ENCODE results near the gene TMSB10. TPM values are rescaled to one million over a fixed set of nuclear protein-coding genes. Genes with fewer than 3 reads are reported as not detected.

Gene TMSB10
- total and polyA plus RNA-seq, 2 of the 13 experiments (the other 11 are each of a cell fraction or from before 2014, with no cell fraction given): 665 to 708 TPM

DNA sequence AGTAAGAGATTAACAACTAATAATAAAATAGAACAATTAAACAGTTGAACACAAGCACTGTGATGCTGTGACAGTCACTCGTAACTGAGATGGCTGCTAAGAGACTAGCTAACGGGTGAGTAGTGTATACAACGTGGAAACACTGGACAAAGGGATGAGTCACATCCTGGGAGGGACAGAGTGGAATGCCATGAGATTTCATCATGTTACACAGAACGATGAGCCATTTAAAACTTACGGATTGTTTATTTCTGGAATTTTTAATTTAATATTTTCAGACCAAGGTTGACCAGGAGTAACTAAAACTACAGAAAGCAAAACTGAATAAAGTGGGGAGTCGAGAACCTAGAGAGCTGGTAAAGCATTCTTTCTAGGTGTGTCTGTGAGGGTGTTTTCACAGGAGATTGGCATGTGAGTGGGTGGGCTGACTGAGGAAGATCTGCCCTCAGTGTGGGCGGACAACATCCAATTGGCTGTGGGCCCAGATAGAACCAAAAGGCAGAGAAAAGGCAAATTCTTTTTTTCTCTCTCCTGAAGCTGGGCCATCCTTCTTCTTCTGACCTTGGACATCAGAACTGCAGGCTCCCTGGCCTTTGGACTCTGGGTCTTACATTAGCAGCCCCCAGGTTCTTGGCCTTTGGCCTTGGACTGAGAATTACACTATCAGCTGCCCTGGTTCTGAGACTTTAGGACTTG lies 14.6 kb downstream of the TMSB10 start (continued):
- TF ChIP-seq, protein P1, sequence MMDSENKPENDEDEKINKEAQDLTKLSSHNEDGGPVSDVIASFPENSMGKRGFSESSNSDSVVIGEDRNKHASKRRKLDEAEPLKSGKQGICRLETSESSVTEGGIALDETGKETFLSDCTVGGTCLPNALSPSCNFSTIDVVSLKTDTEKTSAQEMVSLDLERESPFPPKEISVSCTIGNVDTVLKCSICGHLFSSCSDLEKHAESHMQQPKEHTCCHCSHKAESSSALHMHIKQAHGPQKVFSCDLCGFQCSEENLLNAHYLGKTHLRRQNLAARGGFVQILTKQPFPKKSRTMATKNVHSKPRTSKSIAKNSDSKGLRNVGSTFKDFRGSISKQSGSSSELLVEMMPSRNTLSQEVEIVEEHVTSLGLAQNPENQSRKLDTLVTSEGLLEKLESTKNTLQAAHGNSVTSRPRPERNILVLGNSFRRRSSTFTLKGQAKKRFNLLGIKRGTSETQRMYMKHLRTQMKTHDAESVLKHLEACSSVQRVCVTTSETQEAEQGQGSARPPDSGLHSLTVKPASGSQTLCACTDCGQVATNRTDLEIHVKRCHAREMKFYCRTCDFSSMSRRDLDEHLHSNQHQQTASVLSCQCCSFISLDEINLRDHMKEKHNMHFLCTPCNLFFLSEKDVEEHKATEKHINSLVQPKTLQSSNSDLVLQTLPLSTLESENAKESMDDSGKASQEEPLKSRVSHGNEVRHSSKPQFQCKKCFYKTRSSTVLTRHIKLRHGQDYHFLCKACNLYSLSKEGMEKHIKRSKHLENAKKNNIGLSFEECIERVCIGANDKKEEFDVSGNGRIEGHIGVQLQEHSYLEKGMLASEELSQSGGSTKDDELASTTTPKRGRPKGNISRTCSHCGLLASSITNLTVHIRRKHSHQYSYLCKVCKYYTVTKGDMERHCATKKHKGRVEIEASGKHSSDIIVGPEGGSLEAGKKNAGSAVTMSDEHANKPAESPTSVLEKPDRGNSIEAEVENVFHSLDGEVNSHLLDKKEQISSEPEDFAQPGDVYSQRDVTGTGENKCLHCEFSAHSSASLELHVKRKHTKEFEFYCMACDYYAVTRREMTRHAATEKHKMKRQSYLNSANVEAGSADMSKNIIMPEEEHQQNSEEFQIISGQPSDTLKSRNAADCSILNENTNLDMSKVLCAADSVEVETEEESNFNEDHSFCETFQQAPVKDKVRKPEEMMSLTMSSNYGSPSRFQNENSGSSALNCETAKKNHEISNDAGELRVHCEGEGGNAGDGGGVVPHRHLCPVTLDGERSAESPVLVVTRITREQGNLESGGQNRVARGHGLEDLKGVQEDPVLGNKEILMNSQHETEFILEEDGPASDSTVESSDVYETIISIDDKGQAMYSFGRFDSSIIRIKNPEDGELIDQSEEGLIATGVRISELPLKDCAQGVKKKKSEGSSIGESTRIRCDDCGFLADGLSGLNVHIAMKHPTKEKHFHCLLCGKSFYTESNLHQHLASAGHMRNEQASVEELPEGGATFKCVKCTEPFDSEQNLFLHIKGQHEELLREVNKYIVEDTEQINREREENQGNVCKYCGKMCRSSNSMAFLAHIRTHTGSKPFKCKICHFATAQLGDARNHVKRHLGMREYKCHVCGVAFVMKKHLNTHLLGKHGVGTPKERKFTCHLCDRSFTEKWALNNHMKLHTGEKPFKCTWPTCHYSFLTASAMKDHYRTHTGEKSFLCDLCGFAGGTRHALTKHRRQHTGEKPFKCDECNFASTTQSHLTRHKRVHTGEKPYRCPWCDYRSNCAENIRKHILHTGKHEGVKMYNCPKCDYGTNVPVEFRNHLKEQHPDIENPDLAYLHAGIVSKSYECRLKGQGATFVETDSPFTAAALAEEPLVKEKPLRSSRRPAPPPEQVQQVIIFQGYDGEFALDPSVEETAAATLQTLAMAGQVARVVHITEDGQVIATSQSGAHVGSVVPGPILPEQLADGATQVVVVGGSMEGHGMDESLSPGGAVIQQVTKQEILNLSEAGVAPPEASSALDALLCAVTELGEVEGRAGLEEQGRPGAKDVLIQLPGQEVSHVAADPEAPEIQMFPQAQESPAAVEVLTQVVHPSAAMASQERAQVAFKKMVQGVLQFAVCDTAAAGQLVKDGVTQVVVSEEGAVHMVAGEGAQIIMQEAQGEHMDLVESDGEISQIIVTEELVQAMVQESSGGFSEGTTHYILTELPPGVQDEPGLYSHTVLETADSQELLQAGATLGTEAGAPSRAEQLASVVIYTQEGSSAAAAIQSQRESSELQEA (CRISPR knock-in tag; IDR thresholded peaks at IDR 0.05; ENCODE audit: not compliant biosample characterization): no peak
- TF ChIP-seq KLF6 (CRISPR knock-in tag; IDR thresholded peaks at IDR 0.05): 0 out of 2 replicates have a peak, but pooled peaks have one; percentile 29
- TF ChIP-seq MED1 (CRISPR knock-in tag; IDR thresholded peaks at IDR 0.05): peak; percentile 40; the same call in 1 of the 2 replicates
- peak; percentile 48; the same call in 1 of the 2 replicates for TF ChIP-seq YEATS2 (CRISPR knock-in tag; IDR thresholded peaks at IDR 0.05; ENCODE audit: borderline replicate concordance)
- no peak for TF ChIP-seq NFKB2 (CRISPR knock-in tag; IDR thresholded peaks at IDR 0.05; ENCODE audit: borderline replicate concordance)
- no peak for TF ChIP-seq ZNF431 (CRISPR knock-in tag; IDR thresholded peaks at IDR 0.05; ENCODE audit: borderline replicate concordance, low read depth)
- TF ChIP-seq, protein P2, sequence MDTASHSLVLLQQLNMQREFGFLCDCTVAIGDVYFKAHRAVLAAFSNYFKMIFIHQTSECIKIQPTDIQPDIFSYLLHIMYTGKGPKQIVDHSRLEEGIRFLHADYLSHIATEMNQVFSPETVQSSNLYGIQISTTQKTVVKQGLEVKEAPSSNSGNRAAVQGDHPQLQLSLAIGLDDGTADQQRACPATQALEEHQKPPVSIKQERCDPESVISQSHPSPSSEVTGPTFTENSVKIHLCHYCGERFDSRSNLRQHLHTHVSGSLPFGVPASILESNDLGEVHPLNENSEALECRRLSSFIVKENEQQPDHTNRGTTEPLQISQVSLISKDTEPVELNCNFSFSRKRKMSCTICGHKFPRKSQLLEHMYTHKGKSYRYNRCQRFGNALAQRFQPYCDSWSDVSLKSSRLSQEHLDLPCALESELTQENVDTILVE (CRISPR knock-in tag; IDR thresholded peaks at IDR 0.05): peak; percentile 62; the same call in 1 of the 2 replicates
- TF ChIP-seq NR2C2 (CRISPR knock-in tag; IDR thresholded peaks at IDR 0.05; ENCODE audit: borderline replicate concordance): peak; percentile 72
- TF ChIP-seq ATRX (CRISPR knock-in tag; IDR thresholded peaks at IDR 0.05; ENCODE audit: borderline replicate concordance): no peak
- peak; percentile 67; the same call in 1 of the 2 replicates for TF ChIP-seq RCOR2 (CRISPR knock-in tag; IDR thresholded peaks at IDR 0.05)
- TF ChIP-seq IRX3 (CRISPR knock-in tag; IDR thresholded peaks at IDR 0.05; ENCODE audit: borderline replicate concordance, low read depth): no peak
- TF ChIP-seq MYNN (CRISPR knock-in tag; IDR thresholded peaks at IDR 0.05; ENCODE audit: low read depth): no peak
- 0 out of 2 replicates have a peak, but pooled peaks have one; percentile 15 for TF ChIP-seq ZNF749 (CRISPR knock-in tag; IDR thresholded peaks at IDR 0.05; ENCODE audit: borderline replicate concordance)
- peak; percentile 81 for TF ChIP-seq ASH2L (IDR thresholded peaks at IDR 0.05; ENCODE audit: insufficient read length, low read depth, low read length)
- no peak for TF ChIP-seq ZNF460 (CRISPR knock-in tag; IDR thresholded peaks at IDR 0.05; ENCODE audit: borderline replicate concordance)
- TF ChIP-seq WIZ (CRISPR knock-in tag; IDR thresholded peaks at IDR 0.05): no peak
- TF ChIP-seq ELF1 (CRISPR knock-in tag; IDR thresholded peaks at IDR 0.05): no peak
- no peak for TF ChIP-seq RFXAP (CRISPR knock-in tag; IDR thresholded peaks at IDR 0.05; ENCODE audit: borderline replicate concordance)
- TF ChIP-seq SIN3A (IDR thresholded peaks at IDR 0.05; ENCODE audit: borderline replicate concordance, low read depth, low read length): peak; percentile 20; the same call in 1 of the 2 replicates
- TF ChIP-seq ZNF10 (CRISPR knock-in tag; IDR thresholded peaks at IDR 0.05; ENCODE audit: borderline replicate concordance, low read depth): no peak
- TF ChIP-seq ZNF790 (CRISPR knock-in tag; IDR thresholded peaks at IDR 0.05; ENCODE audit: borderline replicate concordance): no peak

Data from HepG2 (cell line).